ENCODE measurements around the gene FIP1L1. TPM values are rescaled to one million over a fixed set of nuclear protein-coding genes. Genes with fewer than 3 reads are reported as not detected.

Gene FIP1L1
- total RNA-seq, 1 experiment from 2014 or later = 47.6 TPM

GRCh38 chr4:53463340-53463739 is 85.9 kb downstream of the FIP1L1 start (continued):
- TF ChIP-seq CREB1 (CRISPR knock-in tag; IDR thresholded peaks at IDR 0.05) (no peak), SMAD3 (CRISPR knock-in tag; IDR thresholded peaks at IDR 0.05; ENCODE audit: borderline replicate concordance) (no peak), MYBL2 (CRISPR knock-in tag; IDR thresholded peaks at IDR 0.05) (no peak), ZNF671 (CRISPR knock-in tag; IDR thresholded peaks at IDR 0.05) (no peak), OVOL2 (CRISPR knock-in tag; IDR thresholded peaks at IDR 0.05; ENCODE audit: borderline replicate concordance) (no peak)
- TF ChIP-seq, protein P1, sequence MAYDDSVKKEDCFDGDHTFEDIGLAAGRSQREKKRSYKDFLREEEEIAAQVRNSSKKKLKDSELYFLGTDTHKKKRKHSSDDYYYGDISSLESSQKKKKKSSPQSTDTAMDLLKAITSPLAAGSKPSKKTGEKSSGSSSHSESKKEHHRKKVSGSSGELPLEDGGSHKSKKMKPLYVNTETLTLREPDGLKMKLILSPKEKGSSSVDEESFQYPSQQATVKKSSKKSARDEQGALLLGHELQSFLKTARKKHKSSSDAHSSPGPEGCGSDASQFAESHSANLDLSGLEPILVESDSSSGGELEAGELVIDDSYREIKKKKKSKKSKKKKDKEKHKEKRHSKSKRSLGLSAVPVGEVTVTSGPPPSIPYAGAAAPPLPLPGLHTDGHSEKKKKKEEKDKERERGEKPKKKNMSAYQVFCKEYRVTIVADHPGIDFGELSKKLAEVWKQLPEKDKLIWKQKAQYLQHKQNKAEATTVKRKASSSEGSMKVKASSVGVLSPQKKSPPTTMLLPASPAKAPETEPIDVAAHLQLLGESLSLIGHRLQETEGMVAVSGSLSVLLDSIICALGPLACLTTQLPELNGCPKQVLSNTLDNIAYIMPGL (CRISPR knock-in tag; IDR thresholded peaks at IDR 0.05) = no peak
- TF ChIP-seq, protein P2, sequence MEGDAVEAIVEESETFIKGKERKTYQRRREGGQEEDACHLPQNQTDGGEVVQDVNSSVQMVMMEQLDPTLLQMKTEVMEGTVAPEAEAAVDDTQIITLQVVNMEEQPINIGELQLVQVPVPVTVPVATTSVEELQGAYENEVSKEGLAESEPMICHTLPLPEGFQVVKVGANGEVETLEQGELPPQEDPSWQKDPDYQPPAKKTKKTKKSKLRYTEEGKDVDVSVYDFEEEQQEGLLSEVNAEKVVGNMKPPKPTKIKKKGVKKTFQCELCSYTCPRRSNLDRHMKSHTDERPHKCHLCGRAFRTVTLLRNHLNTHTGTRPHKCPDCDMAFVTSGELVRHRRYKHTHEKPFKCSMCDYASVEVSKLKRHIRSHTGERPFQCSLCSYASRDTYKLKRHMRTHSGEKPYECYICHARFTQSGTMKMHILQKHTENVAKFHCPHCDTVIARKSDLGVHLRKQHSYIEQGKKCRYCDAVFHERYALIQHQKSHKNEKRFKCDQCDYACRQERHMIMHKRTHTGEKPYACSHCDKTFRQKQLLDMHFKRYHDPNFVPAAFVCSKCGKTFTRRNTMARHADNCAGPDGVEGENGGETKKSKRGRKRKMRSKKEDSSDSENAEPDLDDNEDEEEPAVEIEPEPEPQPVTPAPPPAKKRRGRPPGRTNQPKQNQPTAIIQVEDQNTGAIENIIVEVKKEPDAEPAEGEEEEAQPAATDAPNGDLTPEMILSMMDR (IDR thresholded peaks at IDR 0.05) = no peak
- TF ChIP-seq, protein P3, sequence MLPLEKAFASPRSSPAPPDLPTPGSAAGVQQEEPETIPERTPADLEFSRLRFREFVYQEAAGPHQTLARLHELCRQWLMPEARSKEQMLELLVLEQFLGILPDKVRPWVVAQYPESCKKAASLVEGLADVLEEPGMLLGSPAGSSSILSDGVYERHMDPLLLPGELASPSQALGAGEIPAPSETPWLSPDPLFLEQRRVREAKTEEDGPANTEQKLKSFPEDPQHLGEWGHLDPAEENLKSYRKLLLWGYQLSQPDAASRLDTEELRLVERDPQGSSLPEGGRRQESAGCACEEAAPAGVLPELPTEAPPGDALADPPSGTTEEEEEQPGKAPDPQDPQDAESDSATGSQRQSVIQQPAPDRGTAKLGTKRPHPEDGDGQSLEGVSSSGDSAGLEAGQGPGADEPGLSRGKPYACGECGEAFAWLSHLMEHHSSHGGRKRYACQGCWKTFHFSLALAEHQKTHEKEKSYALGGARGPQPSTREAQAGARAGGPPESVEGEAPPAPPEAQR (CRISPR knock-in tag; IDR thresholded peaks at IDR 0.05) = no peak
- TF ChIP-seq, protein P4, sequence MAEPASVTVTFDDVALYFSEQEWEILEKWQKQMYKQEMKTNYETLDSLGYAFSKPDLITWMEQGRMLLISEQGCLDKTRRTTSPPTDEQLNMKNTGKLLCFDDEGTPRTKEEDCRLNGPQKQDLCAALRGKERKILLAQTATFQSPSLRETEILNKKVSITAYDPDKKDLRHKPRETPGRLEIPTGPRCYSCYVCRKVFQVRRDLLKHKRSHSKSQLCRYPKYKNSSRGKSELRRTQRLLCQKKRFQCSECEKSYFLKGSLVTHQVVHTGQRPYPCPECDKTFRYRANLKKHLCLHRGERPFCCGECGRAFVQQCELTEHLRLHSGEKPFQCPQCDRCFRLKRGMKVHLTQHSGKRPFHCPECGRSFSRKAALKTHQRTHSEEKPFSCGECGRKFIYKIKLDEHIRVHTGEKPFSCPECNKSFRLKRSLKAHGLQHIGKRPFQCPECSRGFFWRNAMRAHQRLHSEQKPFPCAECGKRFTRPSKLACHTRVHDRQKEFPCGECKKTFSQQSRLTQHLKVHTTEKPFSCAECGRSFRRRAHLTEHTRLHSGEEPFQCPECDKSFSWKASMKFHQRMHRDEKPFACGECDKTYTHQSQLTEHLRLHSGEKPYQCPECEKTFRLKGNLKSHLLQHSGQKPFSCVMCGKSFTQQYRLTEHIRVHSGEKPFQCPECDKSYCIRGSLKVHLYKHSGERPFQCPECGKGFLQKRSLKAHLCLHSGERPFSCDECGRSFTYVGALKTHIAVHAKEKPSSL (CRISPR knock-in tag; conservative IDR thresholded peaks at IDR 0.05) = no peak
- TF ChIP-seq, protein P5, sequence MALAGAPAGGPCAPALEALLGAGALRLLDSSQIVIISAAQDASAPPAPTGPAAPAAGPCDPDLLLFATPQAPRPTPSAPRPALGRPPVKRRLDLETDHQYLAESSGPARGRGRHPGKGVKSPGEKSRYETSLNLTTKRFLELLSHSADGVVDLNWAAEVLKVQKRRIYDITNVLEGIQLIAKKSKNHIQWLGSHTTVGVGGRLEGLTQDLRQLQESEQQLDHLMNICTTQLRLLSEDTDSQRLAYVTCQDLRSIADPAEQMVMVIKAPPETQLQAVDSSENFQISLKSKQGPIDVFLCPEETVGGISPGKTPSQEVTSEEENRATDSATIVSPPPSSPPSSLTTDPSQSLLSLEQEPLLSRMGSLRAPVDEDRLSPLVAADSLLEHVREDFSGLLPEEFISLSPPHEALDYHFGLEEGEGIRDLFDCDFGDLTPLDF (CRISPR knock-in tag; IDR thresholded peaks at IDR 0.05) = no peak

DNA sequence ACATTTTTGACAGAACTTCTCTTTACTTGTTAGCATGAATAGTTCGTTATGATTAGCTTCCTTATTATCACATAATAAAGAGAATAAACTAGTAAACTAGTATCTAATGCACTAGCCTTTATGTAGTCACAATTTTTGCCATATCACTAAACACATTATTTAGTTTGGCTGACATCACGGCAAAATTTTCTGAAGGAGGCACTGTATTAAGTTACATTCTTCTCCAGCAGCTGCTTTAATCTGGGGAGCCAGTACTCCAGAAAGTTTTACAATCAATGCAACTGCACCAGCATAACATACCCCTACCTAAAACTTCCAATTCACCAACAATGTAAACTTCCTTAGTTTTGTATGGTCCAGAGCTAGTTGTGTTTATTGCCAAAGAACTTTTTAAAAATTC is 87.8 kb downstream of the FIP1L1 start:
- no peak for ATAC-seq
- CTCF ChIA-PET = no interaction called here

More for the DNA sequence above, 87.8 kb downstream of the FIP1L1 start:
- no peaks in the 10 kb centered on the region; the same call in 1 of the 2 replicates for H3K27me3 Mint-ChIP-seq (ENCODE audit: low read depth)
- no peak overlapping the region for H3K4me3 Mint-ChIP-seq
- POLR2A ChIA-PET = no interaction called here
- no peak for DNase-seq (ENCODE audit: low spot score)
- TF ChIP-seq, protein P6, sequence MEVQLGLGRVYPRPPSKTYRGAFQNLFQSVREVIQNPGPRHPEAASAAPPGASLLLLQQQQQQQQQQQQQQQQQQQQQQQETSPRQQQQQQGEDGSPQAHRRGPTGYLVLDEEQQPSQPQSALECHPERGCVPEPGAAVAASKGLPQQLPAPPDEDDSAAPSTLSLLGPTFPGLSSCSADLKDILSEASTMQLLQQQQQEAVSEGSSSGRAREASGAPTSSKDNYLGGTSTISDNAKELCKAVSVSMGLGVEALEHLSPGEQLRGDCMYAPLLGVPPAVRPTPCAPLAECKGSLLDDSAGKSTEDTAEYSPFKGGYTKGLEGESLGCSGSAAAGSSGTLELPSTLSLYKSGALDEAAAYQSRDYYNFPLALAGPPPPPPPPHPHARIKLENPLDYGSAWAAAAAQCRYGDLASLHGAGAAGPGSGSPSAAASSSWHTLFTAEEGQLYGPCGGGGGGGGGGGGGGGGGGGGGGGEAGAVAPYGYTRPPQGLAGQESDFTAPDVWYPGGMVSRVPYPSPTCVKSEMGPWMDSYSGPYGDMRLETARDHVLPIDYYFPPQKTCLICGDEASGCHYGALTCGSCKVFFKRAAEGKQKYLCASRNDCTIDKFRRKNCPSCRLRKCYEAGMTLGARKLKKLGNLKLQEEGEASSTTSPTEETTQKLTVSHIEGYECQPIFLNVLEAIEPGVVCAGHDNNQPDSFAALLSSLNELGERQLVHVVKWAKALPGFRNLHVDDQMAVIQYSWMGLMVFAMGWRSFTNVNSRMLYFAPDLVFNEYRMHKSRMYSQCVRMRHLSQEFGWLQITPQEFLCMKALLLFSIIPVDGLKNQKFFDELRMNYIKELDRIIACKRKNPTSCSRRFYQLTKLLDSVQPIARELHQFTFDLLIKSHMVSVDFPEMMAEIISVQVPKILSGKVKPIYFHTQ (CRISPR knock-in tag; IDR thresholded peaks at IDR 0.05) = no peak
- TF ChIP-seq AFF4 (CRISPR knock-in tag; IDR thresholded peaks at IDR 0.05; ENCODE audit: borderline replicate concordance) (no peak), MXD4 (CRISPR knock-in tag; IDR thresholded peaks at IDR 0.05; ENCODE audit: borderline replicate concordance) (no peak)
- peaks cover 36% of the 10 kb centered on the region for H3K9me3 Mint-ChIP-seq
- H3K36me3 Mint-ChIP-seq = peaks cover 59% of the 10 kb centered on the region
- no peaks in the 10 kb centered on the region for H3K4me1 Mint-ChIP-seq
- H3K27ac Mint-ChIP-seq = no peak overlapping the region

Measured in WTC11 (cell line).